AG04450 (cell line): ENCODE results near the gene PRLR. TPM values are rescaled to one million over a fixed set of nuclear protein-coding genes. Genes with fewer than 3 reads are reported as not detected.
"Not testable (repeated sequence)": the region's sequence is repeated elsewhere in the genome, so short reads cannot be mapped to it uniquely, and the experiment has no call there.

Experiments
- CTCF ChIA-PET: fragments of 300-600, 350-600 bp; formaldehyde crosslinking; extraction: SDS; loops from one replicate; lab custom pipeline; 2022; ENCODE audit warnings: antibody characterized with exemption, inconsistent platforms; lab: Charles Lee
- POLR2A ChIA-PET: fragments of 350-600 bp; formaldehyde crosslinking; extraction: SDS; loops from one replicate; lab custom pipeline; 2021; ENCODE audit warnings: antibody characterized with exemption, inconsistent platforms; lab: Yijun Ruan, JAX
- DNase-seq: peaks from one replicate; pipeline ENCODE4 v3.0.0-alpha.2; 2011; ENCODE audit warnings: low read depth, low spot score
- H3K27ac ChIP-seq: one replicate; pipeline ENCODE4 v1.5.1; 2012; ENCODE audit warnings: low read depth, low read length, control low read depth
- H3K27me3 ChIP-seq: one replicate; pipeline ENCODE4 v1.6.0; 2012; ENCODE audit warnings: low read length; ENCODE audit not compliant: control insufficient read depth, insufficient read depth
- H3K4me3 ChIP-seq: 2 replicates; pipeline ENCODE4 v1.5.1; 2011; ENCODE audit warnings: mild to moderate bottlenecking, low read depth, low read length, control low read depth
- H3K9me3 ChIP-seq: 2 replicates; pipeline ENCODE4 v1.5.1; 2012; ENCODE audit warnings: low read length; ENCODE audit not compliant: control insufficient read depth, insufficient read depth
- polyA plus RNA-seq: library from polyadenylated mRNA; depleted of rRNA; stranded (reverse); fragments of >200 nt; gene quantifications from 2 replicates; pipeline ENCODE4 v1.2.3, GENCODE V29; 2011
- TF ChIP-seq, protein P1 (sequence below): IDR thresholded peaks from 2 replicates; pipeline ENCODE4 v1.5.1; 2011; ENCODE audit warnings: low read depth, low read length, control low read depth, inconsistent platforms

The PRLR gene
- polyA plus RNA-seq, 1 experiment: not detected

DNA sequence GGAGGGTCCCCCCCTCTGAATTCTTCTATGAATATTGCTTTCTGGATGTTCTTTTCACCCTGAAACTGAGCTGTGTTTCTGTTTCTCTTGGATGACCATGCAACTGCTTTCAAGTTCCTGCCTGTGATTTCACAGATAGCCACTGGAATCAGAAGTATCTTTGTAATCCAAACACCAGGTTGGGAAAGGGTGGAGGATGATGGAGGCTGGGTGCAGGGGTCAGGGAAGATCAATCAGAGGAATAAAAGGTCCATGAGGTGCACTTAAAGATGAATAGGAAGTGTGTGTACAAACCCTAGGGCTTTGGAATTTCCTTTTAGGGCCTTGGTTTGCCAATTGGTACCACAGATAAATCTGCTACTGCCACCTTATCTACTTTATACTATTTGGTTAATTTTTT lies 114.4 kb downstream of the PRLR start:
- Histone ChIP-seq H3K4me3 (no peak overlapping the region), H3K27me3 (no peaks in the 10 kb centered on the region), H3K9me3 (no peaks in the 10 kb centered on the region), H3K27ac (no peak overlapping the region)
- TF ChIP-seq, protein P1, sequence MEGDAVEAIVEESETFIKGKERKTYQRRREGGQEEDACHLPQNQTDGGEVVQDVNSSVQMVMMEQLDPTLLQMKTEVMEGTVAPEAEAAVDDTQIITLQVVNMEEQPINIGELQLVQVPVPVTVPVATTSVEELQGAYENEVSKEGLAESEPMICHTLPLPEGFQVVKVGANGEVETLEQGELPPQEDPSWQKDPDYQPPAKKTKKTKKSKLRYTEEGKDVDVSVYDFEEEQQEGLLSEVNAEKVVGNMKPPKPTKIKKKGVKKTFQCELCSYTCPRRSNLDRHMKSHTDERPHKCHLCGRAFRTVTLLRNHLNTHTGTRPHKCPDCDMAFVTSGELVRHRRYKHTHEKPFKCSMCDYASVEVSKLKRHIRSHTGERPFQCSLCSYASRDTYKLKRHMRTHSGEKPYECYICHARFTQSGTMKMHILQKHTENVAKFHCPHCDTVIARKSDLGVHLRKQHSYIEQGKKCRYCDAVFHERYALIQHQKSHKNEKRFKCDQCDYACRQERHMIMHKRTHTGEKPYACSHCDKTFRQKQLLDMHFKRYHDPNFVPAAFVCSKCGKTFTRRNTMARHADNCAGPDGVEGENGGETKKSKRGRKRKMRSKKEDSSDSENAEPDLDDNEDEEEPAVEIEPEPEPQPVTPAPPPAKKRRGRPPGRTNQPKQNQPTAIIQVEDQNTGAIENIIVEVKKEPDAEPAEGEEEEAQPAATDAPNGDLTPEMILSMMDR: no peak
- no peak for DNase-seq
- POLR2A ChIA-PET: no interaction called here
- CTCF ChIA-PET: no interaction called here

DNA sequence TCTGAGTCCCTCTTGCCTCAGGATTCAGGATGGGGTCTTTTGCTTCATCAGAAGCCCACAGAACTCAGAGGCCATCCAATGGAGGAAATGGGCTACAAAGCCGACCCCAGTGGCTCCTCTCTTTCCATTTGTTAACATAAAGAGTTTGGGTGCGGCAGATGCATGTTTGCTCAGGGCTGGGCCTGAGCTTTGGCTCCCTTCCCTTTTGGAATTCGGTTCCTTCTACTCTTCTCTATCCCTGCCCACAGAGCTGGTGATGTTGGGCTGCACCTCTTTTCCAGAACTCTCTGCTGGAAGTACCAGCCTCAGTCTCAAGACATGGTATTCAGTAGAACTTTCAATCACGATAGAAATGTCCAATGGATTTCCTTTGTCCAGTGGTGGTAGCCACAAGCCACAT lies 115.6 kb downstream of the PRLR start:
- TF ChIP-seq, protein P1: no peak
- Histone ChIP-seq H3K27ac (no peak overlapping the region), H3K9me3 (no peaks in the 10 kb centered on the region), H3K4me3 (no peak overlapping the region), H3K27me3 (no peaks in the 10 kb centered on the region)
- POLR2A ChIA-PET: no interaction called here
- no peak for DNase-seq
- CTCF ChIA-PET: no interaction called here

DNA sequence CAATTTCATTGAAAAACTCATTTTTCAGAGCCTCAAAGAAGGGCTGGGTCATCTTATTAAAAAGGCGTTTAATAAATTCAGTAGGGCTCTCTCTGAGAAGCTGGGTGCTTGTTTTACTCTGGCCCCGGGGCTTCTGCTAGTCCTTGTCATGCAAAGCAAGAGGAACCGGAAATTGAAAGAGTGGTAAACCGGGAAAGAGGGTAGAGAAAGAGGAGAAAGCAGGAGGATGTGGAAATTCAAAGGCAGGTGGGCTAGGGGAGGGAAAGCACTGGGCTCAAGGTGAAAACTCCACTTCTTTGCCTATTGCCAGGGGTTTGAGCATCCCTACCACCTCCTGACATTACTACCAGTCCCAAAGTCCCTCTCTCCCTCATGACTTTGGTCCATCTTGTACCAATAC lies 118.0 kb downstream of the PRLR start:
- CTCF ChIA-PET: no interaction called here
- Histone ChIP-seq H3K27ac (no peak overlapping the region), H3K27me3 (no peaks in the 10 kb centered on the region), H3K9me3 (no peaks in the 10 kb centered on the region), H3K4me3 (no peak overlapping the region)
- no peak for DNase-seq
- TF ChIP-seq, protein P1: no peak
- POLR2A ChIA-PET: no interaction called here

DNA sequence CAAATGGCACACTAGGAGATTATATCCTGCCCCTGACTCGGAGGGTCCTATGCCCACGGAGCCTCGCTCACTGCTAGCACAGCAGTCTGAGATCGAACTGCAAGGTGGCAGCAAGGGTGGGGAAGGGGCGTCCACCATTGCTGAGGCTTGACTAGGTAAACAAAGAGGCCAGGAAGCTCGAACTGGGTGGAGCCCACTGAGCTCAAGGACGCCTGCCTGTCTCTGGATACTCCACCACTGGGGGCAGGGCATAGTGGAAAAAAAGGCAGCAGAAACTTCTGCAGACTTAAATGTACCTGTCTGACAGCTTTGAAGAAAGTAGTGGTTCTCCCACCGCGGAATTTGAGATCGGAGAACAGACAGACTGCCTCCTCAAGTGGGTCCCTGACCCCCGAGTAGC lies 125.7 kb downstream of the PRLR start:
- CTCF ChIA-PET: not testable (repeated sequence)

DNA sequence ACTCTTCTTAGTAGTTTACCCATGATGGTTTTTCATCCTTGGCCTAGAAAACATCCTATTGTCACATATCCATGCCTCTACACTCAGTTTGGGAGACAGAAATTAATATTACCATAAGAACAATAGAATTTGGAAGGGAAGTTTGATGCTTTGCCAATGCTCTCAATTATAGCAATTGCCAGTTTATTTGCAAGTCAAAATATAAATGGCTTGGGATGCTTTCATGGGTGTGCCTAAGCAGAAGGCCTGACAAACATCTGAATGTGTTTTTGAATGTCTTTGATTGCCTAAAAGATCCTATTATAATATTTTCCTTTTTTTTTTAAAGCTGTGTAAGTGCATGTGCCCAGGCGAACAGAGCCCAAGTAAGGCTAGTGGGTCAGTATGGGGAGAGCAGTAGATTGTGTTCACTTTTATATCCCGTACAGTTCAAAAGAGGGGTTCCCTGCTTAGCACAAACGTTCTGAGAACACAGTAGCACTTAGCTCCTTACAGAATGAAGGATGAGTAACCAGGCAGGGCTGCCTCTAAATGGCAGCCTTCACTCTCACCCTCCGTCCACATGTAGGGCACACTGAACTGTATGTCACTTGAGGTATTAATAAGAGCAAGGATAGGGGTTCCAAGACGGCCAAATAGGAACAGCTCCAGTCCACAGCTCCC lies 126.5 kb downstream of the PRLR start:
- ChIA-PET POLR2A (no interaction called here), CTCF (no interaction called here)
- DNase-seq: no peak
- H3K9me3 ChIP-seq: no peaks in the 10 kb centered on the region
- TF ChIP-seq, protein P1: no peak
- no peak overlapping the region for H3K4me3 ChIP-seq
- peaks cover 2% of the 10 kb centered on the region for H3K27me3 ChIP-seq
- H3K27ac ChIP-seq: no peak overlapping the region

More for the DNA sequence above, 125.7 kb downstream of the PRLR start:
- H3K27ac ChIP-seq, DNase-seq, H3K27me3 ChIP-seq, H3K4me3 ChIP-seq, H3K9me3 ChIP-seq, POLR2A ChIA-PET: not testable (repeated sequence)

DNA sequence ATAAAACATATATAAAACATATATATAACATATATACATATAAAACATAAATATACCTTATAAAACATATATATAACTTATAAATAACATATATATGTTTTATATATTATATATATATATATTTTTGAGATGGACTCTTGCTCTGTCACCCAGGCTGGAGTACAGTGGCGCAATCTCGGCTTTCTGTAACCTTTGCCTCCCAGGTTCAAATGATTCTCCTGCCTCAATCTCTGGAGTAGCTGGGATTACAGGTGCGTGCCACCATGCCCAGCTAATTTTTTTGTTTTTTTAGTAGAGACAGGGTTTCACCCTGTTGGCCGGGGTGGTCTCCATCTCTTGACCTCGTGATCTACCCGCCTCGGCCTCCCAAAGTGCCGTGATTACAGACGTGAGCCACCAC lies 128.6 kb downstream of the PRLR start:
- H3K27ac ChIP-seq, H3K9me3 ChIP-seq, CTCF ChIA-PET, POLR2A ChIA-PET, H3K27me3 ChIP-seq, DNase-seq, H3K4me3 ChIP-seq: not testable (repeated sequence)
